Retinal pigment epithelial cell (primary cell): Measurements from ENCODE around the gene ZP4.

Source experiments
- DNase-seq: peaks from one replicate; pipeline ENCODE4 v3.0.0-alpha.2; 2010; ENCODE audit warnings: low read depth
- H3K4me3 ChIP-seq: 2 replicates; pipeline ENCODE4 v1.5.1; 2011; ENCODE audit warnings: mild to moderate bottlenecking, low read length, control low read depth, moderate library complexity
- CTCF ChIP-seq: conservative IDR thresholded peaks from 2 replicates; pipeline ENCODE4 v1.5.1; 2011; ENCODE audit warnings: low read depth, low read length, control low read depth, inconsistent platforms

Gene ZP4

GRCh38 chr1:237879195-237879594, 11.5 kb downstream of the ZP4 start:
- no peak for TF ChIP-seq CTCF

DNA sequence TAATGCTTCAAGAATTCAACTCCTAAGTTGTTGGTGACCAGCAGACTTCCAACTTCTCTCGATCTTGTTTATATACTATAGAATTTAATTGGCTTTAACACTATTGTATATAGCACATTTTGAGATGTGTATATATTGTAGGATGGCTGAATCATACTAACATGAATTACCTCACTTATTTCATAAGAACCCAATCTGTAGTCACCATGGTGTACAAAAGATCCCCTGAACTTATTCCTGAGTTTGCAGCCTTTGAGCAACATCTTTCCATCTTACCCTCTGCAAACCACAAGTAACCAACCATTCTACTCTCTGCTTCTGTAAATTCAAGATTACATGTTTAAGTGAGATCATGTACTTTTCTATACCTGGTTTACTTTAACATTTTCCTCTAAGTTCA, 12.3 kb downstream of the ZP4 start:
- DNase-seq, result no peak
- H3K4me3 ChIP-seq, result no peak overlapping the region
- no peak for TF ChIP-seq CTCF

More at GRCh38 chr1:237879195-237879594, 11.5 kb downstream of the ZP4 start:
- H3K4me3 ChIP-seq, result no peak overlapping the region
- no peak for DNase-seq

- no peak for TF ChIP-seq CTCF
- no peak for DNase-seq
- H3K4me3 ChIP-seq, result no peak overlapping the region
Observed at GRCh38 chr1:237877631-237878030, 13.1 kb downstream of the ZP4 start.

GRCh38 chr1:237875291-237875690, 15.4 kb downstream of the ZP4 start:
- DNase-seq, result no peak
- H3K4me3 ChIP-seq, result no peak overlapping the region
- no peak for TF ChIP-seq CTCF

- H3K4me3 ChIP-seq, result no peak overlapping the region
- peak; percentile 62 for DNase-seq
- TF ChIP-seq CTCF, result no peak
Observed at GRCh38 chr1:237873487-237874211, 17.1 kb downstream of the ZP4 start.

DNA sequence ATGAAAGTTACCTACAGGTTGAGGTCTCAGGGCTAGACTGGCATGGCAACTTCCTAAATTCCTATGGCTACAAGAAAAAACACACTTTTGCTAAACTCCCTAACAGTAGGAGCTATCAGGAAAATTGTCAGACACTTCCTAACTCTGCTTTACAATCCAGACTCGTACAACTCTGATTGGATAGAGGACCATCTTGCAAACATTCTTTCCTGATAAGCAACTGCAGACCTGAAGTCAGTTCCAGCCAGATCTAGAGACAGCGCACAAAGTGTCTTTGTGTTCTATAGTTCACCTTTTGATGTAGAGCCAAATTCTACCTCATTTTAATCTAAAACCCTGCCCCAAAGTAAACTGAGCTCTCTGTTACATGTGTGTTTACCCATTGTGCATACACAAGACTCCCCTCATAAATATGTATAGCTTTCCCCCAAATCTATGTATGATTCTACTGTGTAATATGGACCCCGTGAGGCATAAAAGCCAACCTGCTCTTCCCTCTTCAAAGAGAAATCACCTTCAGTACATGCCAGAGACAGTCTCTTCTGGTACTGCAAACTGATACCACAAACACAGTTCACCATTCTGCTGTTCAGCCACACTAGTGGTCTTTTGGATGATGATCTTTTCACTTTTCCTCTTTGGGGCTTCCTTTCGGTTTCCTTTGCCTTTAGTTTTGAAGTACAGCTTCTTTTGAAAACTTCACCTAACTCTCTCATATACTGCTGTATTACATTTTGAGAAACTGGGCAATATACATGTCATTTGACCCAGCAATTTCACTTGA, 21.7 kb downstream of the ZP4 start:
- TF ChIP-seq CTCF, result no peak
- no peak overlapping the region for H3K4me3 ChIP-seq
- no peak for DNase-seq
